Cardiac fibroblast (primary cell): Measurements from ENCODE around the gene SLC1A2.

Experiments used
- DNase-seq, 2 donors: peaks; one replicate each; pipeline versions ENCODE4 v3.0.0 to v3.0.0-alpha.2; 2010; ENCODE audit warnings: low read depth in 2 of 2
- H3K4me3 ChIP-seq, 2 donors: replicated peaks in 1 of 2; 1 replicate in 1 of 2; 2 replicates in 1 of 2; pipeline ENCODE4 v1.5.1; 2011; ENCODE audit warnings: low read depth in 2 of 2, low read length in 2 of 2, mild to moderate bottlenecking in 2 of 2, moderate library complexity in 1 of 2
- TF ChIP-seq, protein P1 (sequence below): IDR thresholded peaks from one replicate; pipeline ENCODE4 v1.5.1; 2011; ENCODE audit warnings: low read depth, mild to moderate bottlenecking, low read length, inconsistent platforms

The SLC1A2 gene

DNA sequence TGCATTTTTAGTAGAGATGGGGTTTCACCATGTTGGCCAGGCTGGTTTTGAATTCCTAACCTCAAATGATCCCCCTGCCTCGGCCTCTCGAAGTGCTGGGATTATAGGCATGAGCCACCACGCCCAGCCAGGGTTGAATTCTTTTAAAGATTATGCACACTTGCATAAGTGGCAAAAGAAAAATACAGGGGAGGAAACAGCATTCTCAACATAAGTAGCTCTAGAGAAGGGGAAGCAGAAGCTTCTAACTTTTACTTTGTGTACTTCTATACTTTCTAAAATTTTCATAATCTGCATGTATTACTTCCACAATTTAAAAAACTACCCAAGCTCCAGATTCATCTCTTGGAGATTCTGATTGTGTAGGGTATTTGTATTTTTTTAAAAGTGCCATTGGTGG is 108.0 kb downstream of the SLC1A2 start:
- no peak overlapping the region for H3K4me3 ChIP-seq
- TF ChIP-seq, protein P1, sequence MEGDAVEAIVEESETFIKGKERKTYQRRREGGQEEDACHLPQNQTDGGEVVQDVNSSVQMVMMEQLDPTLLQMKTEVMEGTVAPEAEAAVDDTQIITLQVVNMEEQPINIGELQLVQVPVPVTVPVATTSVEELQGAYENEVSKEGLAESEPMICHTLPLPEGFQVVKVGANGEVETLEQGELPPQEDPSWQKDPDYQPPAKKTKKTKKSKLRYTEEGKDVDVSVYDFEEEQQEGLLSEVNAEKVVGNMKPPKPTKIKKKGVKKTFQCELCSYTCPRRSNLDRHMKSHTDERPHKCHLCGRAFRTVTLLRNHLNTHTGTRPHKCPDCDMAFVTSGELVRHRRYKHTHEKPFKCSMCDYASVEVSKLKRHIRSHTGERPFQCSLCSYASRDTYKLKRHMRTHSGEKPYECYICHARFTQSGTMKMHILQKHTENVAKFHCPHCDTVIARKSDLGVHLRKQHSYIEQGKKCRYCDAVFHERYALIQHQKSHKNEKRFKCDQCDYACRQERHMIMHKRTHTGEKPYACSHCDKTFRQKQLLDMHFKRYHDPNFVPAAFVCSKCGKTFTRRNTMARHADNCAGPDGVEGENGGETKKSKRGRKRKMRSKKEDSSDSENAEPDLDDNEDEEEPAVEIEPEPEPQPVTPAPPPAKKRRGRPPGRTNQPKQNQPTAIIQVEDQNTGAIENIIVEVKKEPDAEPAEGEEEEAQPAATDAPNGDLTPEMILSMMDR, result no peak
- DNase-seq, result no peak

DNA sequence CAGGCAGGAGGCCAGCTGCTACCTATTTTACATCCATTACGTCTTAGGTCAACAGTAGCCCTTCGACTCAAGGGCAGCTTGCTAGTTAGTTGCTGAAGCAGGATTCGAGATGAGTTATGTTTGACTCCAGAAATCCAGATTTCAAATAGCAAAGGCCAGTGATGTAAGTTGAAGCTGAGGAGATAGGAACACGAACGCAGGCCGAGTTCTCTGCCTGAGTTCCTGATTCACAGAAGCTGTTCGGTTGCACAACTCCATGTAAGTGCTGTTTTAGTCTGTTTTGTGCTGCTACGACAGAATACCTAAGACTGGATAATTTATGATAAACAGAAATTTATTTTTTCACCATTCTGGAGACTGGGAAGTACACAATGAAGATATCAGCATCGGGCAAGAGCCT is 111.2 kb downstream of the SLC1A2 start:
- TF ChIP-seq, protein P1, result no peak
- no peak overlapping the region for H3K4me3 ChIP-seq
- no peak for DNase-seq

DNA sequence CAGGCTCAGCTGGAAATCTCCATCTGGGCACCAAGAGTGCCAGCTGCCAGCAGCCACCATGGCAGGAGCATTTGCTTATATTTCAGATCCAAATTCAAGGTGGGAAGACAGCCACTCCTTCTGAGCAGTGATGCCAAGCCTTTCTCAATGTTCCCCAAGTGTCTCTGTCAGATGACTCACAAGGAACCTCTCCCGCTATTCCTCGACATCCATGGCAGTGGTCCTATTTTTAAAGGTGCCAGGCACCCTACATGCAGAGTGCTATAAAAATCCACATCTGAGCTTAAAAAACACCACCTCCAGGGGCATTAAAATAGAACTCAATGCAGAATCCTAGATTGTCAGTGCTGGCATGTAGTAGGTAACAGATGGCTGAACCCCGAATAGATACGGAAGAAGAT is 112.1 kb downstream of the SLC1A2 start:
- TF ChIP-seq, protein P1, result no peak
- DNase-seq, result no peak
- H3K4me3 ChIP-seq, result no peak overlapping the region

DNA sequence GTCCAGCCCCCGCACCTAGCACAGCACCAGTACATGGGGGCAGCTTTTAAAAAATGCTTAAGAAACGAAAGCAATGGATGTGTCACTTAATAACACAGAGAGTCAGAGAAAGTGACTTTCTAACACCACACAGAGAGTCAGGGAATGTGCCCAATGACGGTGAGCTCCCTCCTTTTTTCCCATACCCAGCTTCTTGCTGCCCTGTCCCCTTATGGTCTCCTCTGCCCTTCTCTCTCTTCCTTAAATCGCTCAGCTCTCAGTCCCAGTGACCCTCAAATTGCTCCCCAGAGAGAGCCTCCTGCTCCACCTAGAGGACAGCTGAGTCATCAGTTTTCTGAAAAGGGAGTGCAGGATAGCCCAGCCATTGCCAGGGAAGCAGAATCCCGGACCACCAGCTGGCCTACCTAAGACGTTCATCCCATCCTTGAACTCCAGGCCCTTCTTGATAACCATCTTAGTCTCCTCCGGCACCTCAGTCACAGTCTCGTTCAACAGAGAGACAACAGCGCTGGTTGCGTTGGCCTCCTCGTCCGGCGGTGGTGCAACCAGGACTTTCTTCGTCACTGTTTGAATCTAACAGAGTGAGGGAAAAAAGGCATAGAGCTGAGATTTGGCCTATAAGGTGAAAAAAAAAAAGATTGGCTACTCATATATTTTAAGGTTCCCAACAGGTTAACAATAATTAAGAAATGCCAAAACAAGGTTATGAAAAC is 113.5 kb downstream of the SLC1A2 start:
- peak; percentile 53 to 70 for DNase-seq
- TF ChIP-seq, protein P1, result peak; percentile 41
- no peak overlapping the region for H3K4me3 ChIP-seq

DNA sequence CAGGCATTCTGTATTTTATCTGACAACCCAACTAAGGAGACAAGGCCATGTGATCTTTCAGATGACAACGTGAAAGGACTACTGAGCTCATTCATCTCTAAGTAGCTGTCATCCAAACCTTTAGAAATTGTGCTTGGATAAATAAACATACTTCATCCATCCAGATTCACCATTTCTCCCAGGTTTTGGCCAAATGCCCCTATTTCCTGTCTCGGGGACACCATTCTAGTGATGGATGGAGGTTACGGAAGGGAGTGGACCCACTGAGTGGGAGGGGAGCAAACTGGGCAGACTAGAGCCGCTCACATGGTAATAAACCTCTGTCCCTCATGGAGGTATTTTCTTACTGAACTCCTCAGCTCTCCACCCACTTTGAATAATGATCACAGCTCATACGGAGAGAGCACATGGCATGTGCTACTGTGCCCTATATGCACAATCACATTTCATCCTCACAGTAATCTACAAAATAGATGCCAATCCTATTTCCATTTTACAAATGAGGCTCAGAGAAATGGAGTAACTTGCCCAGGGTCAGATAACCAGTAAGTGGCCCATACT is 114.4 kb downstream of the SLC1A2 start:
- TF ChIP-seq, protein P1, result no peak
- DNase-seq, result no peak
- H3K4me3 ChIP-seq, result no peak overlapping the region

DNA sequence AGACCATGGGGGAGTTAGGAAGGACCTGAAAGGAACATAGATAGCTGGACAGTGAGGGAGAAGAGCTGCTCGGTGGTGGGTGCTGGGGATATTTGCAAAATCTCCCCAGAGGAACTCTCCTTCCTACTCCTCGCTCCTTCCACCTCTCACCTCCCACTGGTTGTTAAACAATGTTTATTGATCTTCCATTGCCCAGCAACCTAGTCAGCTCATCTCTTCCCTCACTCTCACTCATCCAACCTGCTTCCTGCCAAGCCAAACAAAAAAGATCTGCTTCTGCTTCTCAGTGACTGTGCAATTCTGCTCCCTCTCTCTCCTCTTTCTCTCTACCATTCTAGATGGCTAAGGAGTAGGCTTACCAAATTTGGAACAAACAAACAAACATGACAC is 115.0 kb downstream of the SLC1A2 start:
- peak; percentile 60 to 89 for DNase-seq
- TF ChIP-seq, protein P1, result no peak
- no peak overlapping the region for H3K4me3 ChIP-seq
